Keratinocyte (primary cell): ENCODE measurements around the gene C4B. TPM values are rescaled to one million over a fixed set of nuclear protein-coding genes. Genes with fewer than 3 reads are reported as not detected.

Experiments used
- DNase-seq: peaks from one replicate; pipeline ENCODE4 v3.0.0-alpha.2; 2011; ENCODE audit warnings: low read depth, missing footprints, low spot score
- FAIRE-seq: peaks from 2 replicates; lab custom pipeline; 2011; peaks lifted over from hg19 to GRCh38; lab: Jason Lieb, UNC
- H2AFZ ChIP-seq: 2 replicates; pipeline ENCODE4 v1.6.0; 2012; ENCODE audit warnings: low read length, control low read depth, inconsistent platforms; ENCODE audit not compliant: control insufficient read depth
- H3K27ac ChIP-seq: 2 replicates; pipeline ENCODE4 v1.5.1; 2011; ENCODE audit warnings: low read length; ENCODE audit not compliant: control insufficient read depth, insufficient read depth
- H3K27me3 ChIP-seq: 3 replicates; pipeline ENCODE4 v1.6.0; 2011; ENCODE audit warnings: low read length; ENCODE audit not compliant: control insufficient read depth, insufficient read depth; ENCODE audit errors: extremely low read depth
- H3K36me3 ChIP-seq, 2 experiments: 2 replicates in 1 of 2; 3 replicates in 1 of 2; pipeline ENCODE4 v1.5.1; 2011; ENCODE audit warnings: low read length in 2 of 2, mild to moderate bottlenecking in 1 of 2; ENCODE audit not compliant: control insufficient read depth in 2 of 2, insufficient read depth in 2 of 2; ENCODE audit errors: extremely low read depth in 1 of 2
- H3K4me1 ChIP-seq: 3 replicates; pipeline ENCODE4 v1.5.1; 2011; ENCODE audit warnings: low read length; ENCODE audit not compliant: control insufficient read depth, insufficient read depth; ENCODE audit errors: extremely low read depth
- H3K4me2 ChIP-seq: 3 replicates; pipeline ENCODE4 v1.6.0; 2011; ENCODE audit warnings: low read depth, low read length; ENCODE audit not compliant: control insufficient read depth, insufficient read depth; ENCODE audit errors: extremely low read depth
- H3K4me3 ChIP-seq, 3 experiments: fragments of 200-600 bp in 1 of 3; sonication (generic) in 1 of 3; 2 replicates in 2 of 3; 3 replicates in 1 of 3; pipeline ENCODE4 v1.5.1; 2011 to 2016; ENCODE audit warnings: low read length in 3 of 3, mild to moderate bottlenecking in 3 of 3, control low read depth in 2 of 3, inconsistent platforms in 1 of 3, low read depth in 1 of 3, mixed read lengths in 1 of 3, mixed run types in 1 of 3, moderate library complexity in 1 of 3; ENCODE audit not compliant: control insufficient read depth in 2 of 3, insufficient read depth in 2 of 3; ENCODE audit errors: extremely low read depth in 1 of 3
- H3K79me2 ChIP-seq: 2 replicates; pipeline ENCODE4 v1.6.0; 2012; ENCODE audit warnings: low read length; ENCODE audit not compliant: control insufficient read depth, insufficient read depth
- H3K9ac ChIP-seq: 3 replicates; pipeline ENCODE4 v1.6.0; 2011; ENCODE audit warnings: low read length; ENCODE audit not compliant: control insufficient read depth, insufficient read depth; ENCODE audit errors: extremely low read depth
- H3K9me1 ChIP-seq: 3 replicates; pipeline ENCODE4 v1.6.0; 2011; ENCODE audit warnings: low read length; ENCODE audit not compliant: control insufficient read depth, insufficient read depth; ENCODE audit errors: extremely low read depth
- H3K9me3 ChIP-seq: 2 replicates; pipeline ENCODE4 v1.5.1; 2012; ENCODE audit warnings: low read depth, low read length; ENCODE audit not compliant: control insufficient read depth
- H4K20me1 ChIP-seq: 3 replicates; pipeline ENCODE4 v1.6.0; 2011; ENCODE audit warnings: low read length; ENCODE audit not compliant: control insufficient read depth, insufficient read depth; ENCODE audit errors: extremely low read depth
- CTCF ChIP-seq, 3 experiments: IDR thresholded peaks in 1 of 3; conservative IDR thresholded peaks in 1 of 3; optimal IDR thresholded peaks in 1 of 3; 2 replicates in 2 of 3; 3 replicates in 1 of 3; pipeline versions ENCODE3 to v1.5.1; 2011; ENCODE audit warnings: low read length in 3 of 3, mild to moderate bottlenecking in 3 of 3, moderate library complexity in 2 of 3, control low read depth in 1 of 3, inconsistent platforms in 1 of 3; ENCODE audit not compliant: insufficient read depth in 2 of 3; ENCODE audit errors: extremely low read depth in 1 of 3
- EZH2 ChIP-seq: IDR thresholded peaks from one replicate; pipeline ENCODE4 v1.6.1; 2012; ENCODE audit warnings: inconsistent platforms, mild to moderate bottlenecking, low read length, moderate library complexity
- dilution Hi-C: fragments of 300-500 bp; cut with MboI; formaldehyde crosslinking; loops from one replicate; pipeline ENCODE4 v1.7.0; 2020; ENCODE audit warnings: low sequenced_read_pairs; ENCODE audit not compliant: extremely low pct_ligation_motif_present
- polyA plus RNA-seq, 5 experiments: library from polyadenylated mRNA; depleted of rRNA in 3 of 5; stranded (reverse) in 3 of 5; stranded (forward) in 1 of 5; unstranded in 1 of 5; fragments of >200 nt; gene quantifications; 1 replicate in 1 of 5; 2 replicates in 3 of 5; 3 replicates in 1 of 5; pipeline versions ENCODE4 v1.2.1 to v1.2.3, GENCODE V29; 2011 to 2012; ENCODE audit warnings: missing spikeins in 2 of 5, low read depth in 1 of 5, low replicate concordance in 1 of 5

C4B gene
- polyA plus RNA-seq, 1 donor (not counting 4 experiments of a cell fraction or from before 2014, with no cell fraction given), result 1.8 TPM

GRCh38 chr6:31968326-31968725, 46.3 kb upstream of the C4B start:
- Histone ChIP-seq H3K9ac (no peak overlapping the region), H3K4me3 (no peak overlapping the region), H3K27ac (no peak overlapping the region), H3K9me3 (no peaks in the 10 kb centered on the region), H3K27me3 (no peaks in the 10 kb centered on the region), H2AFZ (no peak overlapping the region), H3K79me2 (peaks cover 24% of the 10 kb centered on the region), H3K4me1 (peaks cover 16% of the 10 kb centered on the region), H3K9me1 (no peaks in the 10 kb centered on the region), H3K36me3 (peaks cover 14 to 39% of the 10 kb centered on the region in 2 experiments), H3K4me2 (no peak overlapping the region), H4K20me1 (no peaks in the 10 kb centered on the region)
- no peak for FAIRE-seq
- no peak for TF ChIP-seq CTCF (optimal IDR thresholded peaks at IDR 0.05 in 1 of 3, IDR thresholded peaks at IDR 0.05 in 1 of 3, conservative IDR thresholded peaks at IDR 0.05 in 1 of 3; ENCODE audit: extremely low read depth in 1 of 3, insufficient read depth in 2 of 3, low read length in 3 of 3)
- no peak for TF ChIP-seq EZH2
- no peak for DNase-seq
- dilution Hi-C loops, result no loop called here

- no peak for FAIRE-seq
- peaks cover 14 to 34% of the 10 kb centered on the region in 2 experiments for H3K36me3 ChIP-seq
- H2AFZ ChIP-seq, result no peak overlapping the region
- dilution Hi-C loops, result no loop called here
- peaks cover 18% of the 10 kb centered on the region for H3K4me1 ChIP-seq
- no peaks in the 10 kb centered on the region for H3K9me1 ChIP-seq
- H3K27ac ChIP-seq, result no peak overlapping the region
- no peak overlapping the region for H3K4me3 ChIP-seq
- H3K9me3 ChIP-seq, result no peaks in the 10 kb centered on the region
- no peak overlapping the region for H3K4me2 ChIP-seq
- no peak for DNase-seq
- H3K79me2 ChIP-seq, result peaks cover 26% of the 10 kb centered on the region
- H4K20me1 ChIP-seq, result no peaks in the 10 kb centered on the region
- TF ChIP-seq CTCF (optimal IDR thresholded peaks at IDR 0.05 in 1 of 3, IDR thresholded peaks at IDR 0.05 in 1 of 3, conservative IDR thresholded peaks at IDR 0.05 in 1 of 3; ENCODE audit: extremely low read depth in 1 of 3, insufficient read depth in 2 of 3, low read length in 3 of 3) (no peak), EZH2 (no peak)
- H3K27me3 ChIP-seq, result no peaks in the 10 kb centered on the region
- no peak overlapping the region for H3K9ac ChIP-seq
Observed at GRCh38 chr6:31968791-31969711, 45.5 kb upstream of the C4B start.
